Stimulated activated CD4-positive, alpha-beta T cell treated with anti-CD3 and anti-CD28 coated beads, Interleukin-1b, Interleukin-23, amount 100 ng/mL, for 48 hours (primary cell): ENCODE data around the gene NPLOC4.

Source experiments
- DNase-seq: peaks from one replicate; pipeline ENCODE4 v3.0.0-alpha.2; 2020

Gene NPLOC4

GRCh38 chr17:81582749-81583148, 54.2 kb downstream of the NPLOC4 start:
- no peak for DNase-seq

- no peak for DNase-seq
These were observed 54.6 kb downstream of the NPLOC4 start for GRCh38 chr17:81582341-81582740.

GRCh38 chr17:81581758-81582157, 55.2 kb downstream of the NPLOC4 start:
- DNase-seq: no peak

GRCh38 chr17:81580481-81580880, 56.4 kb downstream of the NPLOC4 start:
- DNase-seq: no peak

GRCh38 chr17:81579821-81580321, 57.0 kb downstream of the NPLOC4 start:
- no peak for DNase-seq

DNA sequence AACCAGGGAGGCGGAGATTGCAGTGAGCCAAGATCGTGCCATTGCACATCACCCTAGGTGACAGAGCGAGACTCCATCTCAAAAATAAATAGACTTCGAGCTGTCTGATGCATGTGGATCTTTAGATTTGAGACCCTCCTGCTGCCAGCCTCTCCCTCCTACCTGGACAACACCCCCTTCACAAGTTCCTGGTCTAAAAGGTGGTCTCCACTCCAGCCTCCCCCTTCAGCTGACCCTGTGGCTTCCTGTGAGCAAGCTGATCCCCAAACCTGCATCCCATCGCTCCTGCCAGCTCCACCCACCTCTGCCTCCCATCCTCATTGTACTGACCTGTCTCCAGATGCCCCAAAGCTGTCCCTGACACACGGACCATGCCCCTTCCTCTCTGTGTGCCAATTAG, 57.6 kb downstream of the NPLOC4 start:
- DNase-seq: no peak

DNA sequence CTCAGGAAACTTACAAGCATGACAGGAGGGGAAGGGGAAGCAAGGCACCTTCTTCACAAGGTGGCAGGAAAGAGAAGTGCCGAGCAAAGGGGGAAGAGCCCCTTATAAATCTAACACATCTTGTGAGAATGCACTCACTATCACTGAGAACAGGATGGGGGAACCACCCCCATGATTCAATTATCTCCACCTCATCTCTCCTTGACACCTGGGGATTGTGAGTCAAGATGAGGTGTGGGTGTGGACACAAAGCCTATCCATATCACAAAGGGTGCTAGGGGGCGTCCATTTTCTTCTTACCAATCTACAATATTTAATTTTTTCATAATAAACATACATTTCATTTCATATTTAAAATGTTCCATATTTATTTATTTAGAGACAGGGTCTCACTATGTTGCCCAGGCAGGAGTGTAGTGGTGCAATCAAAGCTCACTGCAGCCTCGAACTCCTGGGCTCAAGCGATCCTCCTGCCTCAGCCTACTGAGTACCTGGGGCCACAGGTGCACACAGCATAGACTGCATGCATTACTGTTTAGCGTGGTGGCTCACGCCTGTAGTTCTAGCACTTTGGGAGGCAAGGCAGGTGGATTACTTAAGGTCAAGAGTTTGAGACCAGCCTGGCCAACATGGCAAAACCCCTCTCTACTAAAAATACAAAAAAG, 58.2 kb downstream of the NPLOC4 start:
- peak; percentile 43 for DNase-seq

GRCh38 chr17:81578038-81578441, 58.9 kb downstream of the NPLOC4 start:
- no peak for DNase-seq

DNA sequence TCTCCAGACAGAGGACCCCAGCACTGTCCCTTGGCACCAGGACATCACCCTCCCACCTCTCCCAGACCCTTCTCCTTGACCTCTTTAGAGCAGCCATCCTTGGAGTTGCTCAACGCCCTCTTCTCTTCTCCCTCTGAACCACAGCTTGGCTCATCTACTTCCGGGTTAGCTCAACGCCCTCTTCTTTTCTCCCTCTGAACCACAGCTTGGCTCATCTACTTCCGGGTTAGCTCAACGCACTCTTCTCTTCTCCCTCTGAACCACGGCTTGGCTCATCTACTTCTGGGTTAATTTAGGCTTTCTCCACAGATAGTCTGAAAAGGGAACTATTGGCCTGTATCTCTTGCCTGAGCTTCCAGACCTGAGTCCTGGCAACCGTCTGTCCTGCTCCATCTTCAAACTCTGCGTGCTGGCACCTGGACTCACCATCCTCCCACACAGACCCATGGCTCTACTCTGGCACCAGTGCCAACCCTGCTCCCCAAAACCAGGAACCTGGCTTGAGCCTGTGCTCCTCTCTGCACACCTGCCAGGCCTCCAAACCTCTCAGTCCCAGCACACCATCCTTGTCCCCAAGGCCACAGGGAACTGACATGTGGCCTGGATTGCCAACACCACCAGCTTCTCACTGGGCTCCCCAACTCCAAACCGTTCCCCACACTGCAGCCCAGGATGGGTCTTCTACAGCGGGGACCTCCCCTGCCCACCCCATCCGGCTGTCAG, 59.5 kb downstream of the NPLOC4 start:
- DNase-seq: no peak

- no peak for DNase-seq
These were observed 60.2 kb downstream of the NPLOC4 start for GRCh38 chr17:81576621-81577277.

DNA sequence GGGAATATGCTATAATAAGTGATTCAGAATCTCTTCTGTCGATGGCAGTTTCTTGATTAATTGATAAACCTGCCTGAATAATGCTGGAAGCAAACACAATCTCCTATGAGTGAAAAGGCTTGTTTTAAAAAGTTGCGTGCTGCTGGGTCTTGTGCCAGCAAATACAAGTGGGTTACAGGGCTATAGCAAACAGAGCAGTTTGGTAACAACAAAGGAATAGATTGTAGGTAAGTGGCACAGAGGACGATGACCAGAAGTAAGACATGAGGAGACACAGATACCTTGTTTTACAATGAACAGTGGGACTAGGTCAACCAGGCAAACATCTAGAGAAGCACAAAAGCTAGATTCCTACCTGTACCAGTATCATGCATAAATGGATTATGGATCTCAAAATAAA, 61.1 kb downstream of the NPLOC4 start:
- DNase-seq: no peak

DNA sequence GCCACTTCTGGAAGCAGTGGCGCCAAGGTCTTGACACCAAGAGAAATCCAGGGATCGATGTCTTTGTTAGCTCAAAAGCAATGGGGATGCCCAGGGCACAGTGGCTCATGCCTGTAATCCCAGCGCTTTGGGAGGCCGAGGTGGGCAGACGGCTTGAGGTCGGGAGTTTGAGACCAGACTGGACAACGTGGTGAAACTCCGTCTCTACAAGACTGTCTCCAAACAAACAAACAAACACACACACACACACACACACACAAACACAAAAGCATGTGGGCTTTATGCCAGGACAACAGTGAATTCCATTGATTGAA, 62.3 kb downstream of the NPLOC4 start:
- no peak for DNase-seq

GRCh38 chr17:81573794-81574642, 62.9 kb downstream of the NPLOC4 start:
- no peak for DNase-seq

DNA sequence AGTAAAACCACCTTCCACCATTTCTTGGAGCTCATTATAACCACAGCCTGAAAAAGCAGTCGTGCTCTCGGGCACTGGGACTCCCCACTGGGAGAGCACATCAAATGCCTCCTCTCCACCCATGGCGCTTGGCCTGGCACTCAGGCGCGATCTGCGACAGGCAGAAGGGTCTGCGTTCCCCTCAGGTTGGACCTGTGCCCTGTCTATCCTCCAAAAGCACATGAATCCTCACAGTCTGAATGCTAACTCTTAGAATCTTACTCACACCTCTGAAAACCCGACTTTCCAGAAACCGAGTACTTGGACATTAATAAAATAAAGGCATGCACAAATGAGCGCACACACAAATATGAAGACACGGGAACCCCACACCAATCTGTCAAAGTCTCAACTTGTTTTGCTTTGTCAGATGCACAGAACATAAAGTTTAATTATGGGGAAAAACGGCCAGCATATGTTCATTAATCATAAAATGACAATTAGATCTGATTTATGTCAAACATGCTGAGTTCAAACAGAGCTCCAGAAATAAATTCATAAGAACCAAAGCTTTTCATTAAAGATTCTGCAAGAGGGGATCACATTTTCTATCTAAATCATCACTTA, 64.2 kb downstream of the NPLOC4 start:
- no peak for DNase-seq

DNA sequence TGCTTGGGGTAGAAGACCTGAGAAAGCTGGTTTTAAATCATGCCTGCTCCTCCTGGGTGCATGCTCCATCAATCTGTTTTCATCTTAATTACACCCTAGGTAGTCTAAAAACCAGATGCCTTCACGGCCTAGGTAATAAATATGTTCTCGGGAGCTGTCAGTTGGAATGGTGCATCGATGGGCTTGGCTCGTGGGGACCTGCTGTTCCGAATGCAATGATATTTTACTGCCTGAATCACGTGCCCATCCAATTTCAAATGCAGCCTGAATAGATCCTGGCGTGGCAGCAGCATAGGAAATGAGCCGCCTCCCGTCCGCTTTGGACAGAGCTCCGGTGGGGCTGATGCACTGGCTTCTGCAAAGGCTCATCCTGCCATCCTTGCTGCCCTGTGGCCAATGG, 65.9 kb downstream of the NPLOC4 start:
- DNase-seq: no peak

DNA sequence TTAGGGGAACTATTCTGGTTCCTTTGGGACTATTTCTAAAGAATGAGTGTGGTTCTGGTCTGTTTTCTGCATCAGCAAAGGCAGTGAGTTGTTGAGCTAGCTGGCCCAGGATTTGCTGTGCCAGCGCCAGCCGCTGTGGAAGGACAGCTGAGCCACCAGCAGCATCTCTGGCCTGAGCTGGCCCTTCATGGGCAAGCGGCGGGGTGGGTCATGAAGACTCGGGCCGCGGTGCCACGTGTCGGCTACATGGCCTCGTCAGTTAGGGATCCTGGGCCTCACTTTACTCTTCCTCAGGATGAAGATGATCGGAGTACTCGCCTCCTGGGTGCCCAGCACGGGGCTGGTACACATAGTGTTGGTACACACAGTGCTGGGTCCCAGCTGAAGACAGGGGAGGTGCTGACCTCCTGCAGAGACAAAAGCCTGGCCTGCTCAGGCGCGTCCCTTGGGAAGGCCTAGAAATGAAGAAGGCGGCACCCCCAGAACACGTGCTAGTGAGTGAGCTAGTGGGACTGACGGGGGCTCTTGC, 66.9 kb downstream of the NPLOC4 start:
- DNase-seq: no peak

- DNase-seq: no peak
These were observed 68.5 kb downstream of the NPLOC4 start for GRCh38 chr17:81568416-81568815.

DNA sequence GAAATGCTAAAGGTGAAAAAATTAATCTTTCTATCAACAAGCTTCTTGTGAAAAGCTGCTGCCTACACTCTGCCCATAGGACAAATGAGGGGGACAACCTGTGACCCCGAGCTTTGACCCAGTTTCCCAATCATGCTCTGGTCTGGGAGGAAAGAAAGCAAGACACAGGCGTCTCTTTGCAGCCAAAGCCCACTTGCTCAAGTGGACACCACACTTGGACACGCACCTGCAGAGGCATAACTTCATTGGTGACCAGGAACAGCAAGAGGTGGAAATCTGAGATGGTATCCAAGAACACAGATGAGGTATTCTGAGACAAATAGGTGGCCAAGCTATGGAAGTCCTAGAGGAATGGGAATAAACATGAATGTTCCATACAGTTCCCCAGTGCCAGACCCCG, 69.7 kb downstream of the NPLOC4 start:
- DNase-seq: no peak

DNA sequence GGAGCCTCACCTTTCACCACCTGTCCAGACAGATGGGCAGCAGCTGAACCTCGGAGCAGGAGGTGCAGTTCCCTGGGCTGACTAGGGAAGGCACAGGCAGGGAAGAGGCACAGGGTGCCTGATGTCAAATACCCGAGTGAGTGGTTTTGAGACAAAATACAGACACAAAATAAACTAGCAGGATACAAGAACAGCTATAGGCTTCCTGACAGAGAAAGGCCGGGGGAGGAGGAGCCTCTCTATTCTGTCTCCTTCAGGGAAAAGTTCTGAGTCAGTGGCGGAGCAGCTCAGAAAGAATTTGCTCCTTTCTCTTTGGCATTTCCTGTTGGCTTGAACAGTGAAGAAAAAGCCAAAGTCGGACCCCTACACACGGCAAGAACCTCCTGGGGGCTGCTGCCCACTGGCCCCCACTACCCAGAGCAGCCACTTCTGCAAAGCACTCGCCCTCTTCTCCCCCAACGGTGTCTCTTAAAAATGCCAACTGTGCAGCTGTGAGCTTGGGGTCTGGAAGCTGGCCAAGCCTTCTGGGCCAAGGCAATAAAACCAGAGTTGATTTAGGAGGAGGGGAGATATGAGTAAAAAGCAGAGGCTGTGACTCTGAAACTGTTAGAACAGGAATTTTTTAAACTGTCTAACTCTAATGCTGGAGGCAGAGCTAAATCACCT, 70.3 kb downstream of the NPLOC4 start:
- no peak for DNase-seq

DNA sequence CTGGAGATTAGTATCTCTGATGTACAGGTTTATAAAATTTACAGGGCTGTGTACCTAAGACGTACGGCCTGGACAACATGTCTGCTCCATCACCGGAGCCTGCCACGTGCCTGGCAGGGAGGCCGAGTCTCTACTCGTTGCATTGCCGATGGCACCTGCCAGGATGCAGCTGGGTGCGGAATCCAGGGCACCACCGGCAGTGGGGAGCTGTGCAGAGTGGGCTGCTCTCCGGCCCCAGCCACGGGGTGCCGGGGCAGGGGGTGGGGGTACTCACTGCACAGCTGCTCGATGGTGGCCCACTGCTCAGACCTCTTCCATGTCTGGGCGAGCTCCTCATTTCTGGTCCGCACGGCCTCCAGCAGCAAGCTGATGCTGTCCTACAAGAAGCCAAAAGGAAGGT, 71.7 kb downstream of the NPLOC4 start:
- no peak for DNase-seq

GRCh38 chr17:81564778-81565177, 72.1 kb downstream of the NPLOC4 start:
- no peak for DNase-seq
